BLaER1 treated with 17β-estradiol and CSF1 and Interleukin-3, amounts not matched to agents 10 nM and 100 nM (cell line): ENCODE data around the gene PSMD2.

Source experiments
- H3K27ac ChIP-seq, 11 experiments: shearing (Covaris generic); formaldehyde crosslinking; 2 replicates each; pipeline ENCODE4 v1.8.1; 2022
- H3K27me3 ChIP-seq, 11 experiments: shearing (Covaris generic); formaldehyde crosslinking; 2 replicates each; pipeline ENCODE4 v1.8.1; 2022
- H3K36me3 ChIP-seq, 11 experiments: shearing (Covaris generic); formaldehyde crosslinking; 2 replicates each; pipeline ENCODE4 v1.8.1; 2022
- H3K4me1 ChIP-seq, 10 experiments: shearing (Covaris generic); formaldehyde crosslinking; 2 replicates each; pipeline ENCODE4 v1.8.1; 2022
- H3K4me2 ChIP-seq, 11 experiments: shearing (Covaris generic); formaldehyde crosslinking; 2 replicates each; pipeline ENCODE4 v1.8.1; 2022
- H3K4me3 ChIP-seq, 10 experiments: shearing (Covaris generic); formaldehyde crosslinking; 2 replicates each; pipeline ENCODE4 v1.8.1; 2022
- H3K9ac ChIP-seq, 11 experiments: shearing (Covaris generic); formaldehyde crosslinking; 2 replicates each; pipeline ENCODE4 v1.8.1; 2022
- H3K9me3 ChIP-seq, 11 experiments: shearing (Covaris generic); formaldehyde crosslinking; replicated peaks in 1 of 11; 2 replicates each; pipeline ENCODE4 v1.8.1; 2022
- H4K20me1 ChIP-seq, 11 experiments: shearing (Covaris generic); formaldehyde crosslinking; 2 replicates each; pipeline ENCODE4 v1.8.1; 2022
- Cebpa-rat ChIP-seq, 11 experiments: shearing (Covaris generic); IDR thresholded peaks; 2 replicates each; pipeline ENCODE4 v1.8.1; 2022

The PSMD2 gene

DNA sequence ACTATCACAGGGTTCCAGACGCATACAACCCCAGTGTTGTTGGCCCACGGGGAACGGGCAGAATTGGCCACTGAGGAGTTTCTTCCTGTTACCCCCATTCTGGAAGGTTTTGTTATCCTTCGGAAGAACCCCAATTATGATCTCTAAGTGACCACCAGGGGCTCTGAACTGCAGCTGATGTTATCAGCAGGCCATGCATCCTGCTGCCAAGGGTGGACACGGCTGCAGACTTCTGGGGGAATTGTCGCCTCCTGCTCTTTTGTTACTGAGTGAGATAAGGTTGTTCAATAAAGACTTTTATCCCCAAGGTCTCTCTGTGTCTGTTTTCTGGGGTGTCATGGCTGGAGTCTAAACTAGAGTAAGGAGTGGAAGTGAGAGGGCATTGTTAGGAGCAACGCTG, 9.7 kb downstream of the PSMD2 start:
- H3K9ac ChIP-seq: no peak overlapping the region
- TF ChIP-seq Cebpa-rat (IDR thresholded peaks at IDR 0.05): no peak
- H4K20me1 ChIP-seq: peaks cover 0 to 52% (median 33%) of the 10 kb centered on the region in 11 experiments; a peak in 18 of 22 replicates
- no peaks in the 10 kb centered on the region for H3K27me3 ChIP-seq
- H3K36me3 ChIP-seq: peaks cover 55 to 67% (median 63%) of the 10 kb centered on the region in 11 experiments
- no peak overlapping the region for H3K27ac ChIP-seq
- no peaks in the 10 kb centered on the region for H3K9me3 ChIP-seq
- H3K4me1 ChIP-seq: peaks cover 0 to 2% (median under 1%) of the 10 kb centered on the region in 10 experiments; a peak in 5 of 20 replicates
- no peak overlapping the region for H3K4me3 ChIP-seq
- H3K4me2 ChIP-seq: no peak overlapping the region

DNA sequence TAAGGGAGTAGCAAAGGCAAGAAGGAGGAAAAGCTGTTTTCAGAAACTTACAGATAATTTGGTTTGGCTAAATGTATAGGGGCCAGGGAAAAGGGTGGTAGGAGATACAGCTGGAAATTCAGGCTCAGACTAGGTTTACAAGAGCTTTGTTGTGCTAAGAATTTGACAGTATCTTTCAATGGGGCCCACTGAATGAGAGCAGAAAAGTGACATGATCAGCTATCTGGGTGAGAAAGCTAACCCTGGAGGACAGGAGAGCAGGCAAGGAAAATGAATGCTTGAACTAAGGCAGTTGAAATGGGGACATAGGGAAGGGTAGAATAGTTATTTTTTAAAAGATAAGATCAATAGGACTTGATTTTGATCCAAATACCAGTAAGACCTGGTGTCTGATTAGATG, 12.6 kb downstream of the PSMD2 start:
- TF ChIP-seq Cebpa-rat (IDR thresholded peaks at IDR 0.05): no peak
- Histone ChIP-seq H3K9ac (peak overlapping the region in 1 of 11 experiments; percentile 8; a peak in 2 of 22 replicates), H3K36me3 (peaks cover 30 to 47% (median 44%) of the 10 kb centered on the region in 11 experiments)

DNA sequence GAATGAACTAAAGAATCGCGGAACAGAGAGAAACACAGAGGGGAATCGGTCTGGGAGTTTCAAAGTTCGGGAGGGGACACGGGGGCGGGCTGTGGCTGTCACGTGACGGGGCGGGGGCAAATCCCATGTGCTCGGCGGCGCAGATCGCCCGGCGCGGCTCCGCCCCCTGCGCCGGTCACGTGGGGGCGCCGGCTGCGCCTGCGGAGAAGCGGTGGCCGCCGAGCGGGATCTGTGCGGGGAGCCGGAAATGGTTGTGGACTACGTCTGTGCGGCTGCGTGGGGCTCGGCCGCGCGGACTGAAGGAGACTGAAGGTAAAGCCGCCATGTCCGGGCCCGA, 15.3 kb downstream of the PSMD2 start, which contains the start of gene EIF4G1:
Gene EIF4G1 (plus strand): TSS at position 244 of the 337 bp plus-strand sequence. CDS start 1,191 bp downstream, outside the sequence.
- peak within 1 kb of the TSS; percentile 93 to 99 (median 98) for H3K9ac ChIP-seq
- H3K27me3 ChIP-seq: no peaks in the 10 kb centered on the region
- TF ChIP-seq Cebpa-rat (IDR thresholded peaks at IDR 0.05): no peak
- H3K9me3 ChIP-seq: no peaks in the 10 kb centered on the region
- peak within 1 kb of the TSS; percentile 80 to 98 (median 91) for H3K4me3 ChIP-seq
- peak within 1 kb of the TSS; percentile 82 to 98 (median 97) for H3K4me2 ChIP-seq
- H3K36me3 ChIP-seq: peaks cover 31 to 47% (median 44%) of the 10 kb centered on the region in 11 experiments
- peak within 1 kb of the TSS; percentile 95 to 99 (median 98) for H3K27ac ChIP-seq
- H4K20me1 ChIP-seq: peaks cover 36 to 46% (median 44%) of the 10 kb centered on the region in 11 experiments
- peaks cover 37 to 41% (median 40%) of the 10 kb centered on the region in 10 experiments for H3K4me1 ChIP-seq

More for the DNA sequence above, 12.6 kb downstream of the PSMD2 start:
- no peaks in the 10 kb centered on the region for H3K9me3 ChIP-seq
- no peak overlapping the region for H3K4me3 ChIP-seq
- no peaks in the 10 kb centered on the region for H3K27me3 ChIP-seq
- H3K4me1 ChIP-seq: peaks cover 10 to 14% (median 13%) of the 10 kb centered on the region in 10 experiments
- peaks cover 9 to 41% (median 25%) of the 10 kb centered on the region in 11 experiments for H4K20me1 ChIP-seq
- H3K4me2 ChIP-seq: no peak overlapping the region
- H3K27ac ChIP-seq: no peak overlapping the region

DNA sequence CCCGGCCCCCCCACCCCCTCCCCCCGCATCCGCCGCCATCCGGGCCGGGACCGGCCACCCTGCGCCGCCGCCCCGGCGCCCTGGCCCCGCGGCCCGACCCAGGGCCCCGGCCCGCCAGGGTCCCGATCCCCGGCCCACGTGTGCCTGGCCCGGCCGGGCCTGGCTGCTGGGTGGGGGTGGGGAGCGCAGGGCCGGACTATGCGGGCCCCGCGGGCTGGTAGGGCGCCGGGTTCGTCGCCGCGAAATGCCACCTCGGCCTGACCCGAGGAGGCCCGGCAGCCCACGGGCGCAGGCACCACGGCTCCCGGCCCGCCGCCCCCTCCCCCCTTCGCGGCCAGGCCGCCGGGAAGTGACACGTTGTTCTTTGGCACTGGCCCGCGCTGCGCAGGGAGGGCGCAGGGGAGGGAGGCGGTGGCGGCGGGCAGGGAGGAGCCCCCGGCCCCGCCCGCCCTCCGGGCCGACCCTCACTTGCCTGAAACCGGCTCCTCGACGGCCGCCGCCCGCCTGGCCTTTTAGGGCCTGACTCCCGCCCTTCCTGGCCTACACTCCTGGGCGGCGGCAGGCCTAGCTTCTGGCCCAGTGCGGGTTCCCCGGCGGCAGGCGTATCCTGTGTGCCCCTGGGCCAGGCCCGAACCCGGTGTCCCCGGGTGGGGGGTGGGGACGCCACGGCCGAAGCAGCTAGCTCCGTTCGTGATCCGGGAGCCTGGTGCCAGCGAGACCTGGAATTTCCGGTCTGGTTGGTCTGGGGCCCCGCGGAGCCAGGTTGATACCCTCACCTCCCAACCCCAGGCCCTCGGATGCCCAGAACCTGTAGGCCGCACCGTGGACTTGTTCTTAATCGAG, 15.9 kb downstream of the PSMD2 start:
- peak overlapping the region; percentile 93 to 99 (median 98) for H3K9ac ChIP-seq
- no peaks in the 10 kb centered on the region for H3K9me3 ChIP-seq
- H3K4me3 ChIP-seq: peak overlapping the region; percentile 80 to 98 (median 91)
- H3K27me3 ChIP-seq: no peaks in the 10 kb centered on the region
- H4K20me1 ChIP-seq: peaks cover 41 to 52% (median 49%) of the 10 kb centered on the region in 11 experiments
- peaks cover 31 to 48% (median 45%) of the 10 kb centered on the region in 11 experiments for H3K36me3 ChIP-seq
- H3K4me1 ChIP-seq: peaks cover 40 to 47% (median 45%) of the 10 kb centered on the region in 10 experiments
- TF ChIP-seq Cebpa-rat (IDR thresholded peaks at IDR 0.05): no peak
- H3K4me2 ChIP-seq: peak overlapping the region; percentile 82 to 98 (median 97)
- peak overlapping the region; percentile 95 to 99 (median 98) for H3K27ac ChIP-seq

DNA sequence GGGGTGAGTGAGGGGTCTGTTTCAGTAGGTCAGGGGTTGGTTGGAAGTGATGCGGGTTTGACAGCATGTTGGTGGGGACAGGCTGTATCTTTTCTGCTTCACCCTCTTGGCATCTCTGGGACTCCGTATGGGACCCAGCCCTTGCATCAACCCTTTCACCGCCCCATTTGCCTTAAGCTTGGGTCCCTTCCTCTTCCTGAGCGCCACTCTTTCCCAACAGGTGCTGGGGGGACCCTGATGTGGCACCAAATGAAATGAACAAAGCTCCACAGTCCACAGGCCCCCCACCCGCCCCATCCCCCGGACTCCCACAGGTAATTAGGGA, 16.5 kb downstream of the PSMD2 start:
- H3K4me1 ChIP-seq: peaks cover 40 to 52% (median 48%) of the 10 kb centered on the region in 10 experiments
- H3K4me3 ChIP-seq: peak overlapping the region; percentile 80 to 98 (median 91)
- no peak for TF ChIP-seq Cebpa-rat (IDR thresholded peaks at IDR 0.05)
- H3K27me3 ChIP-seq: no peaks in the 10 kb centered on the region
- peak overlapping the region; percentile 93 to 99 (median 98) for H3K9ac ChIP-seq
- peak overlapping the region; percentile 95 to 99 (median 98) for H3K27ac ChIP-seq
- peaks cover 45 to 58% (median 54%) of the 10 kb centered on the region in 11 experiments for H4K20me1 ChIP-seq
- H3K9me3 ChIP-seq: no peaks in the 10 kb centered on the region
- H3K4me2 ChIP-seq: peak overlapping the region; percentile 82 to 98 (median 97)
- H3K36me3 ChIP-seq: peaks cover 32 to 48% (median 46%) of the 10 kb centered on the region in 11 experiments

DNA sequence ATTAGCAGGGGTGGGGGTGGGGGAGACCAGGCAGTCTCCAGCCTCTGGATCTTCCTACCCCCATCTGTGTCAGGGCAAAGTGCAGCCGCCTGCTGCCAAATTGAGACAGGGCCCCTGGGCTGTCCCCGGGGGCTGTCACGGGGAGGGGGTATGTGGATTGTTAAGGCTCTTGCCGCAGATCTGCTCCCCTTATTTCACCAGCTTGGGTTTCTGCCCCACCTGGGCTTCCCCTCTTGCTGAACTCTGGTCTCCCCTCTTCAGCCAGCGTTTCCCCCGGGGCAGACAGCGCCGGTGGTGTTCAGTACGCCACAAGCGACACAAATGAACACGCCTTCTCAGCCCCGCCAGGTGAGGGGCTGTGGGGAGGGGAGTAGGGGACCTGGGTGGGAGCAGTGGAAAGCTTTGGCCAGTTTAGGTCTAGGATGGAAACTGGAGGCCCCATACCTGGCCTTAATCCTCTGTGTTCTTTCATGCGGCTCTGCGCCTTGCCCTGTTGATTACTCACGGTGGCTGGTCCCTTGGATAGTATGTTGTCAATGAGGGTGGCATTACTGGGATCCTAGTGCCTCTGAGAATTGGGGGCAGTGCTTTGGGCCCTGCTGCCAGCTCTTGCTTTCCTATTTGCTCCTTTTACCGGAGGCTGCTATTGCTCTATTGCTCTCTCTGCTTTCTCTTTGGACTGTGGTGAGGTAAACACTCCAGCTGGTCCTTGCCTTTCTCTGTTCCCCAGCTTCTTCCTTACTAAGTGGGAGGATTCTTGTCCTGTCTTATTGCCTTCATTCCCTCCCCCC, 17.0 kb downstream of the PSMD2 start:
- Histone ChIP-seq H3K27me3 (no peaks in the 10 kb centered on the region), H3K27ac (peak overlapping the region in 10 of 11 experiments; percentile 19 to 99 (median 98); a peak in 18 of 22 replicates), H4K20me1 (peaks cover 51 to 63% (median 60%) of the 10 kb centered on the region in 11 experiments), H3K9ac (peak overlapping the region; percentile 93 to 99 (median 98)), H3K9me3 (no peaks in the 10 kb centered on the region), H3K4me3 (peak overlapping the region; percentile 80 to 98 (median 91)), H3K36me3 (peaks cover 38 to 53% (median 52%) of the 10 kb centered on the region in 11 experiments), H3K4me1 (peaks cover 40 to 58% (median 50%) of the 10 kb centered on the region in 10 experiments), H3K4me2 (peak overlapping the region; percentile 82 to 98 (median 97))
- no peak for TF ChIP-seq Cebpa-rat (IDR thresholded peaks at IDR 0.05)

DNA sequence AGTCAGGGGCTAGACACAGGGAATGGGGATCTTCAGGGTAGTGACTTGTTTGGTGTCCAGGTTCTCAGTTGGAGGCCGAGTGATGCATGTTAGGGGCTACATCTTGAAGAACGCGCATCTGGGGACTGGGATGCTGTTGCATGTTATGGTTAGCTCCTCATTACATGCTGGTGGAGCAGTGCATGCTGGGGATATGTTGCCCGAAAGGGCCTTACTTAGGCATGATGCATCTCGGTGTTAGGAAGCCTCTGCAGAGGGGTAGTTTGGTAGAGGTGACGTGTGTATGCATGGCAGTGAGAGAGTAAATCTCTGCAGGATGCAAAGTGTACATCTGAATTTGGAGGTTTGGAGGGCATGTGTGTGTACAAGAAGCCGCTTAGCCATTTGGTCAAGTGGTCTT, 17.8 kb downstream of the PSMD2 start:
- peak overlapping the region; percentile 82 to 98 (median 97) for H3K4me2 ChIP-seq
- peaks cover 45 to 61% (median 59%) of the 10 kb centered on the region in 11 experiments for H3K36me3 ChIP-seq
- peak overlapping the region; percentile 93 to 99 (median 98); a peak in 18 of 22 replicates for H3K9ac ChIP-seq
- peaks cover 58 to 70% (median 67%) of the 10 kb centered on the region in 11 experiments for H4K20me1 ChIP-seq
- H3K9me3 ChIP-seq: no peaks in the 10 kb centered on the region
- peak overlapping the region in 1 of 11 experiments; percentile 98; a peak in 1 of 22 replicates for H3K27ac ChIP-seq
- peaks cover 40 to 65% (median 50%) of the 10 kb centered on the region in 10 experiments for H3K4me1 ChIP-seq
- no peak for TF ChIP-seq Cebpa-rat (IDR thresholded peaks at IDR 0.05)
- peak overlapping the region; percentile 14 to 98 (median 88); a peak in 19 of 20 replicates for H3K4me3 ChIP-seq
- H3K27me3 ChIP-seq: no peaks in the 10 kb centered on the region

DNA sequence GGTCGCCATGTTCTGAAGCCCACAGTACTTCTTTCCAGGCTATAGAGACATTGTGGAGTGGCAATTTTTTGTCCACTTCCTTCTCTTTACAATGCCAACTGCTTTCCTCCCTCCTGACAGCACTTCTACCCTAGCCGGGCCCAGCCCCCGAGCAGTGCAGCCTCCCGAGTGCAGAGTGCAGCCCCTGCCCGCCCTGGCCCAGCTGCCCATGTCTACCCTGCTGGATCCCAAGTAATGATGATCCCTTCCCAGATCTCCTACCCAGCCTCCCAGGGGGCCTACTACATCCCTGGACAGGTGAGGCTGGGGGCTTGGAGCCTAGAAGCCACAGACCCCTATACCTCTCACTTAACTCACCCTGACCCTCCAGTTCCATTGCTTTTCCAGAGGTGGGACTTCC, 18.2 kb downstream of the PSMD2 start:
- peak overlapping the region; percentile 82 to 98 (median 97) for H3K4me2 ChIP-seq
- peaks cover 62 to 74% (median 71%) of the 10 kb centered on the region in 11 experiments for H4K20me1 ChIP-seq
- H3K36me3 ChIP-seq: peaks cover 49 to 65% (median 63%) of the 10 kb centered on the region in 11 experiments
- H3K4me3 ChIP-seq: peak overlapping the region; percentile 14 to 98 (median 88); a peak in 13 of 20 replicates
- H3K4me1 ChIP-seq: peaks cover 40 to 67% (median 50%) of the 10 kb centered on the region in 10 experiments
- peak overlapping the region in 10 of 11 experiments; percentile 2 to 99 (median 96); a peak in 11 of 22 replicates for H3K9ac ChIP-seq
- H3K9me3 ChIP-seq: no peaks in the 10 kb centered on the region
- TF ChIP-seq Cebpa-rat (IDR thresholded peaks at IDR 0.05): no peak
- H3K27ac ChIP-seq: no peak overlapping the region
- no peaks in the 10 kb centered on the region for H3K27me3 ChIP-seq
